GM10266 (cell line): ENCODE measurements around the gene GAST.
"Not testable (repeated sequence)": the region's sequence is repeated elsewhere in the genome, so short reads cannot be mapped to it uniquely, and the experiment has no call there.

Source experiments
- DNase-seq: peaks from one replicate; pipeline ENCODE4 v3.0.0; 2012; ENCODE audit errors: extremely low spot score
- CTCF ChIP-seq: IDR thresholded peaks from 2 replicates; pipeline ENCODE4 v1.5.1; 2012; ENCODE audit warnings: mild to moderate bottlenecking, low read depth; ENCODE audit not compliant: control insufficient read depth, insufficient read depth; ENCODE audit errors: missing control alignments

GAST gene

GRCh38 chr17:41666708-41667279 is 45.3 kb upstream of the GAST start:
- DNase-seq, result peak; percentile 84
- TF ChIP-seq CTCF, result peak; percentile 94

- DNase-seq, result no peak
- no peak for TF ChIP-seq CTCF
Measured at GRCh38 chr17:41667280-41668041, 44.7 kb upstream of the GAST start.

GRCh38 chr17:41672153-41672552 is 40.0 kb upstream of the GAST start:
- no peak for TF ChIP-seq CTCF
- no peak for DNase-seq

- DNase-seq, result not testable (repeated sequence)
Measured at GRCh38 chr17:41675157-41676057, 36.7 kb upstream of the GAST start.

- no peak for TF ChIP-seq CTCF
- DNase-seq, result no peak
Measured at GRCh38 chr17:41676058-41676419, 36.1 kb upstream of the GAST start.

- DNase-seq, result no peak
- no peak for TF ChIP-seq CTCF
Measured at GRCh38 chr17:41678411-41678906, 33.7 kb upstream of the GAST start.

- peak; percentile 67 for TF ChIP-seq CTCF
- no peak for DNase-seq
Measured at GRCh38 chr17:41678907-41679739, 33.0 kb upstream of the GAST start.
